Pancreas (tissue), 10 donors: Measurements from ENCODE around the gene ABCC8. TPM values are rescaled to one million over a fixed set of nuclear protein-coding genes. Genes with fewer than 3 reads are reported as not detected.

ENCODE experiments used
- ATAC-seq, 4 donors: fragments of 200-7000 bp; cut with Tn5 transposase; one replicate each; pipeline versions ENCODE4 v1.8.0 to v1.9.1; 2020; ENCODE audit warnings: mild to moderate bottlenecking in 4 of 4, moderate library complexity in 4 of 4
- DNase-seq, 6 donors: peaks; one replicate each; pipeline ENCODE4 v3.0.0-alpha.2; 2020
- FAIRE-seq: peaks from 2 replicates; lab custom pipeline; 2012; peaks lifted over from hg19 to GRCh38; lab: Jason Lieb, UNC
- H3K27ac ChIP-seq, 4 donors: fragments of 200-600 bp; sonication (generic); 1 replicate in 3 of 4; 2 replicates in 1 of 4; pipeline versions ENCODE4 v1.5.0 to v1.8.0; 2020
- H3K27me3 ChIP-seq, 4 donors: fragments of 200-600 bp; one replicate each; pipeline ENCODE4 v1.8.0; 2021
- H3K36me3 ChIP-seq, 3 donors: fragments of 200-600 bp; sonication (generic) in 1 of 3; one replicate each; pipeline versions ENCODE4 v1.5.0 to v1.8.0; 2020 to 2021
- H3K4me1 ChIP-seq, 3 donors: fragments of 200-600 bp; one replicate each; pipeline ENCODE4 v1.8.0; 2021
- H3K4me3 ChIP-seq, 4 donors: fragments of 200-600 bp; sonication (generic) in 2 of 4; one replicate each; pipeline versions ENCODE4 v1.5.0 to v1.8.0; 2020 to 2021
- H3K9me3 ChIP-seq, 4 donors: fragments of 200-600 bp; one replicate each; pipeline ENCODE4 v1.8.0; 2021
- WGBS, 2 donors: extraction: QIAGEN DNeasy Blood & Tissue Kit; methylation state at CpG; one replicate each; pipeline ENCODE4 v1.1.7; 2013; 5-methylcytosine and 5-hydroxymethylcytosine counted together
- intact Hi-C, 3 donors: fragments of 100-400 bp; cut with DNase I; formaldehyde crosslinking; loops; one replicate each; pipeline versions ENCODE4 v1.11.1 to v1.14.2; 2022
- polyA plus RNA-seq, 2 donors: library from polyadenylated mRNA; stranded (reverse); fragments of 200-250 nt; gene quantifications; one replicate each; pipeline ENCODE4 v1.2.3, GENCODE V29; 2013
- total RNA-seq, 6 donors: library from RNA; stranded (reverse); fragmentation: NEBNext Ultra II Directional in 4 of 6; extraction: Animal tissue kit (Norgen Biotek cat#: 25700) in 4 of 6; gene quantifications; one replicate each; pipeline versions ENCODE4 v1.2.1 to v1.2.4, GENCODE V29; 2021 to 2023
- TF ChIP-seq, protein P1 (sequence below), 4 donors: fragments of 200-600 bp; sonication (generic) in 3 of 4; IDR thresholded peaks; one replicate each; pipeline versions ENCODE4 v1.5.0 to v1.8.0; 2021; ENCODE audit warnings: antibody characterized with exemption in 4 of 4
- donor health status: healthy with polysubstance abuse.
- donor health status: DM: no; HTN: no; CAD: no; lungs with moderate emphysema.
- donor health status: DM: no; HTN: no; CAD: no.
- donor health status: control.
- donor health status: control.
- donor health status: Bipolar disorder and iron deficiency.
- donor health status: DM: yes; HTN: yes; CAD: no.
- donor health status: DM: no; HTN: no; CAD: no.
- donor health status: DM: no; HTN: no; CAD: no.
- donor health status: DM: yes; HTN: yes; CAD: no.

ABCC8 gene
- total and polyA plus RNA-seq, 8 donors: 14.9 to 917 (median 53.2) TPM

DNA sequence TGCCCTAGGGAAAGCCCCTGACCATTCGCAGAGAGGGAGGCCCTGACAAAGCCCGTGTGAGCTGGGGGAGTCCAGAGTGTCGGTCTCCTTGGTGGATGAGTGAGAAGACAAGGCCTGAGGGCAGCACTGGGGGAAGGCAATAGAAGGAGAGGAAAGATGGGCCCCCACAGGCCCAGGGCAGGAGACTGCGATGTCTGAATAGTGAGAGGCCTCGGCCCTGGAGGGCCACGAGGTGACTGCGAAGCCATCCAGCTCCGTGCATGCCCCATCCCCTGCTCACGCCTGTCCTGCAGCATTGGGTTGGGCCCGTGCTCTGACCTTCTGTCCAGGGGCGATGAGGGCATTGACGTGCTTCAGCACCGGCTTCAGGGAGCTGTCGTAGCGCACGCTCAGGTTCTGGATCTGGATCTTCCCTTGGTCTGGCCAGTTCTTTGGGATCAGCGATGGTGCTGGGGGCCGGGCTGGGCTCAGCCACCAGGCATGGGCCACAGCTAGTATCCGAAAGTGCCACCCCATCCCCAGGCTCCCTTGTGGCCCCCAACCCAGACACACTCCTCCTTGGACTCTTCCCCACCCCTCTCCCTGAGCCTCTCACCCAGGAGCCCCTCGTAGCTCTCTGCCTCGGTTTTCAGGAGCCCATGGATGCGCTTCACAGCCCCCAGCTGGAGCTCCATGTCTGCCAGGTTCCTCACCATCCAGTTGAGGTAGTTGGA lies 79.9 kb downstream of the ABCC8 start:
- no peak for FAIRE-seq
- no peak for DNase-seq
- Histone ChIP-seq H3K36me3 (no peaks in the 10 kb centered on the region), H3K27ac (no peak overlapping the region), H3K4me1 (no peaks in the 10 kb centered on the region), H3K27me3 (no peaks in the 10 kb centered on the region), H3K4me3 (no peak overlapping the region), H3K9me3 (no peaks in the 10 kb centered on the region)
- TF ChIP-seq, protein P1, sequence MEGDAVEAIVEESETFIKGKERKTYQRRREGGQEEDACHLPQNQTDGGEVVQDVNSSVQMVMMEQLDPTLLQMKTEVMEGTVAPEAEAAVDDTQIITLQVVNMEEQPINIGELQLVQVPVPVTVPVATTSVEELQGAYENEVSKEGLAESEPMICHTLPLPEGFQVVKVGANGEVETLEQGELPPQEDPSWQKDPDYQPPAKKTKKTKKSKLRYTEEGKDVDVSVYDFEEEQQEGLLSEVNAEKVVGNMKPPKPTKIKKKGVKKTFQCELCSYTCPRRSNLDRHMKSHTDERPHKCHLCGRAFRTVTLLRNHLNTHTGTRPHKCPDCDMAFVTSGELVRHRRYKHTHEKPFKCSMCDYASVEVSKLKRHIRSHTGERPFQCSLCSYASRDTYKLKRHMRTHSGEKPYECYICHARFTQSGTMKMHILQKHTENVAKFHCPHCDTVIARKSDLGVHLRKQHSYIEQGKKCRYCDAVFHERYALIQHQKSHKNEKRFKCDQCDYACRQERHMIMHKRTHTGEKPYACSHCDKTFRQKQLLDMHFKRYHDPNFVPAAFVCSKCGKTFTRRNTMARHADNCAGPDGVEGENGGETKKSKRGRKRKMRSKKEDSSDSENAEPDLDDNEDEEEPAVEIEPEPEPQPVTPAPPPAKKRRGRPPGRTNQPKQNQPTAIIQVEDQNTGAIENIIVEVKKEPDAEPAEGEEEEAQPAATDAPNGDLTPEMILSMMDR (IDR thresholded peaks at IDR 0.05): no peak
- ATAC-seq: no peak
- intact Hi-C loops: loop anchor here in 1 of 3 donors (10.0 kb wide), 1 partner anchor 98 kb away; no protein-coding TSS in a partner anchor
- WGBS, 2 donors: 92 to 95% methylated on average over 22 of the region's 22 CpGs

DNA sequence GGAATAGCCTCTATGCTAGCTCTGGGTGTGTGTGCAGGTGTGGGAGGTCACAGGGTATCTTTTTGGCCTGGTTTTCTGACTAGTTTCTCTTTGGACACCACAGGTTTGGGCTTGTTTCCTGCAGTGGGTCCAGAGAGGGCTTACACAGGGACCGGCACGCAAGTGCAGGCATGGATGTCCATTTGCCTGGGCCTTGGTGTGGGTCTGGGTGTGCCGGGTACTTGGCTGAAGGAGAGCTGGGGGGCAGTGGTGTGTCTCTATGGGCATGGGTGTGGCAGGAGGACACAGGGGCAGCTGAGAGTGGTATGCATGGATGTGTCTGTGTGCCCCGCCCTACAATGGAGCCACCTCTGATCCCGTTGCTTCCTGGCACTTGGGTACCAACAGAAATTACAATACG lies 80.7 kb downstream of the ABCC8 start:
- ATAC-seq: no peak
- WGBS, 2 donors: 88 to 93% methylated on average over 6 of the region's 6 CpGs
- intact Hi-C loops: loop anchor here in 1 of 3 donors (10.0 kb wide), 1 partner anchor 99 kb away; no protein-coding TSS in a partner anchor

DNA sequence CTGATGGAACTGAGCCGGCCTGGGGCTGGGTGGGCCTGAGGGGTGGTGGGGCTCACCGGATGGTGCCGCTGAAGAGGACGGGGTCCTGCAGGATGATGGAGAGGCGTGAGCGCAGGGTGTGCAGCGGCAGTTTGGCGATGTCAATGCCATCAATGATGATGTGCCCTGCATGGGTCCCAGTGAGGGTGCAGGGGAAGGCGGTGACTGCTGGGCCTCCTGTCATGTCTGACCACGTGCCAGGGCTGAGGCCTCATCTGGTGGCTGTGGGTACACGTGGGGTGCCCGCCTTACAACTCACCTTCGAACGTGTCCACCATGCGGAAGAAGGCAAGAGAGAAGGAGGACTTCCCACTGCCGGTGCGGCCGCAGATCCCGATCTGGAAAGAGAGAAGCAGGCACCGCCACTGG lies 81.1 kb downstream of the ABCC8 start:
- no peaks in the 10 kb centered on the region for H3K9me3 ChIP-seq
- DNase-seq (no peak), FAIRE-seq (no peak), ATAC-seq (no peak)
- 88 to 92% methylated on average over 20 of the region's 20 CpGs for WGBS, 2 donors
- intact Hi-C loops: loop anchor here in 1 of 3 donors (10.0 kb wide), 1 partner anchor 99 kb away; no protein-coding TSS in a partner anchor
- no peak overlapping the region for H3K27ac ChIP-seq
- H3K36me3 ChIP-seq: no peaks in the 10 kb centered on the region
- no peak overlapping the region for H3K4me3 ChIP-seq
- no peaks in the 10 kb centered on the region for H3K27me3 ChIP-seq
- no peaks in the 10 kb centered on the region for H3K4me1 ChIP-seq
- TF ChIP-seq, protein P1 (IDR thresholded peaks at IDR 0.05): no peak

More for the DNA sequence above, 80.7 kb downstream of the ABCC8 start:
- H3K36me3 ChIP-seq: no peaks in the 10 kb centered on the region
- no peak for DNase-seq
- H3K9me3 ChIP-seq: no peaks in the 10 kb centered on the region
- no peaks in the 10 kb centered on the region for H3K4me1 ChIP-seq
- H3K27me3 ChIP-seq: no peaks in the 10 kb centered on the region
- H3K4me3 ChIP-seq: no peak overlapping the region
- TF ChIP-seq, protein P1 (IDR thresholded peaks at IDR 0.05): no peak
- H3K27ac ChIP-seq: no peak overlapping the region
- FAIRE-seq: no peak

DNA sequence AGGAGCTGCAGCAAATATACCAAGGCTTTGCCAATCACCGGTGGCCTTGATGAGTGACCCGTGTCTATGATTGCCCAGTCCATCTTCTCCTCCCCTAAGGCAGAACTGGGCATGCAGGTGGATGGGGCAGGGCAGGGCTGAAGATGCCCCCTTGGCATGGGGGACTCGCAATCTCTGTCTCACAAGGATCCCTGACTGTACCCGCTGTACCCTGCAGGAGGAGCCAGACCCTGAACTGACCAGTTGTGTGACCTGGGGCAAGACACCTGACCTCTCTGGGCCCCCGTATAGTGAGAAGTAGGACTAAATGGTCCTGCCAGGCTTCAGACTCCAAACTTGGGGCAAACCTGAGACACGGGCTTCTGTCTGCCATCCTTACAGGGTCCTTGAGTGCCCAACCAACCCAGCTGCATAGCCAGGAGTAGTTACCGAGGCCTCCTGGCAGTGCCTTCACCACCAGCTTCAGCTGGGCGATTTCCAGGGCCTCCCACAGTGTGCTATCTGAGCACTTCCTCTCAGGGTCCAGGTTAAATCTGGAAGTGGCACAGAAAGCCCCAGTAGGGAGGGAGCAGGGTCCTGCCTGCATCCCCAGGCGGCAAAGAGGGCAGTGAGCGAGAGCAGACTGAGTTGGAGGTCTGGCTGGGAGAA lies 81.8 kb downstream of the ABCC8 start:
- peaks cover 0 to 2% (median 0%) of the 10 kb centered on the region in 3 donors for H3K4me1 ChIP-seq
- 85 to 88% methylated on average over 10 of the region's 10 CpGs for WGBS, 2 donors
- no peaks in the 10 kb centered on the region for H3K27me3 ChIP-seq
- no peak overlapping the region for H3K27ac ChIP-seq
- no peak for FAIRE-seq
- DNase-seq: no peak
- ATAC-seq: no peak
- TF ChIP-seq, protein P1 (IDR thresholded peaks at IDR 0.05): no peak
- intact Hi-C loops: loop anchor here in 1 of 3 donors (10.0 kb wide), 1 partner anchor 100 kb away; no protein-coding TSS in a partner anchor
- no peak overlapping the region for H3K4me3 ChIP-seq
- H3K36me3 ChIP-seq: no peaks in the 10 kb centered on the region
- H3K9me3 ChIP-seq: no peaks in the 10 kb centered on the region
